HG03571 (cell line): ENCODE measurements around the gene GRK1.
"Not testable (repeated sequence)": the region's sequence is repeated elsewhere in the genome, so short reads cannot be mapped to it uniquely, and the experiment has no call there.

ENCODE experiments used
- ATAC-seq: cut with Tn5 transposase; IDR thresholded peaks from one replicate; pipeline ENCODE4 v1.9.1; 2021; ENCODE audit not compliant: unreplicated experiment

GRK1 gene

DNA sequence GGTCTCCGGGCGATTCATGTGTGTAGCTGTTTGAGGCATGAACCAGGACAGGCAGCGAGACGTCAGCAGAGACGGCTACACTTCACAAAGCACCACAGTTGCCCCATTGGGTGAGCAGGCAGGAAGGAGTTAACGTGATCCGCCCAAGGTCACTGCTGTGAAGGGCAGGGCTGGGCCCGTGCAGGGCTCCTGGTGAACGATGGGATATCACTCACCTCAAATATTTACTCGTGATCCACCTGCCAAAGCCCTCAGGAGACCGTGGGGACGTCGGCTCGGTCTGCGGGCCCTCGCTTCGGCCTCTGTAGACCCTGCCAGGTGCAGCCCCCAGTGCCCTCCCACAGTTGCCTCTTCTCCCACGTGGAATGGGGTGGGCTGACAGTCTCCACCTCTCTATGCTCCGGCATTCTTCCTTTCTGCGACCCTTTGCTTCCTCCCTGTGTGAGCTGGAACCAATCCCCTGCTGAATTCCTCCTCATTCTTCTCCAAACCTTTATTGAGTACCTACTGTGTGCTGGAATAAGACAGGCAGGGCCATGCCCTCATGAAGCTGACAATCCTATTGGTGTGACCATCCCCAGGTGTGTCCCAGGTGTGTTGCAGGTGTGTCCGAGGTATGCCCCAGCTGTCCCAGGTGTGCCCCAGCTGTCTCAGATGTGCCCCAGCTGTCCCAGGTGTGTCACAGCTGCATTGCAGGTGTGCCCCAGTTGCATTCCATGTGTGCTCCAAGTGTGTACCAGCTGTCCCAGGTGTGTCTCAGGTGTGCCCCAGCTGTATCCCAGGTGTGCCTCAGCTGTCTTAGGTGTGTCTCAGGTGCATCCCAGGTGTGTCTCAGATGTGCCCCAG, 2.0 kb upstream of the GRK1 start:
- no peak for ATAC-seq

DNA sequence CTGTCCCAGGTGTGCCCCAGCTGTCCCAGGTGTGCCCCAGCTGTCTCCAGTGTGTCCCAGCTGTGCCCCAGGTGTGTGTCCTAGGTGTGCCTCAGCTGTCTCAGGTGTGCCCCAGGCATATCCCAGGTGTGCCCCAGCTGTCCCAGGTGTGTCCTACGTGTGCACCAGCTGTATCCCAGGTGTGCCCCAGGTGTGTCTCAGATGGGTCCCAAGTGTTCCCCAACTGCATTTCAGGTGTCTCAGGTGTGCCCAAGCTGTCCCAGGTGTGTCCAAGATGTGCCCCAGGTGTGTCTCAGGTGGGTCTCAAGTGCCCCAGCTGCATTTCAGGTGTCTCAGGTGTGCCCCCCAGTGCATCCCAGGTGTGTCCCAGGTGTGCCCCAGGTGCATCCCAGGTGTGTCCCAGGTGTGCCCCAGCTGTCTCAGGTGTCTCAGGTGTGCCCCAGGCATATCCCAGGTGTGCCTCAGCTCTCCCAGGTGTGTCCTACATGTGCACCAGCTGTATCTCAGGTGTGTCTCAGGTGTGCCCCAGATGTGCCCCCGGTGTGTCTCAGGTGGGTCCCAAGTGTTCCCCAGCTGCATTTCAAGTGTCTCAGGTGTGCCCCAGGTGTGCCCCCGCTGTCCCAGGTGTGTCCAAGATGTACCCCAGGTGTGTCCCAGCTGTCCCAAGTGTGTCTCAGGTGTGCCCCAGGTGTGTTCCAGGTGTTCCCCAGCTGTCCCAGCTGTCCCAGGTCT, 1.3 kb upstream of the GRK1 start:
- ATAC-seq: no peak

DNA sequence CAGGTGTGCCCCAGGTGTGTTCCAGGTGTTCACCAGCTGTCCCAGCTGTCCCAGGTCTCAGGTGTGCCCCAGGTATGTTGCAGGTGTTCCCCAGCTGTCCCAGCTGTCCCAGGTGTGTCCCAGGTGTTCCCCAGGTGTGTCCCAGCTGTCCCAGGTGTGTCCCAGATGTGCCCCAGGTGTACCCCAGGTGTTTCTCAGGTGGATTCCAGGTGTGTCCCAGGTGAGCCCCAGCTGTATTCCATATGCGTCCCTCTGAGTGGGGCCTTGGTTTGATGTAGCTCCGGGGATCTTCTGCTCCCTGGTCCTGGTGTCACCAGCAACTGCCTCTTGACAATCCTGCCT, 719 bp upstream of the GRK1 start:
- no peak for ATAC-seq

- ATAC-seq: no peak
Measured at GRCh38 chr13:113667771-113668490, 912 bp downstream of the GRK1 start.

DNA sequence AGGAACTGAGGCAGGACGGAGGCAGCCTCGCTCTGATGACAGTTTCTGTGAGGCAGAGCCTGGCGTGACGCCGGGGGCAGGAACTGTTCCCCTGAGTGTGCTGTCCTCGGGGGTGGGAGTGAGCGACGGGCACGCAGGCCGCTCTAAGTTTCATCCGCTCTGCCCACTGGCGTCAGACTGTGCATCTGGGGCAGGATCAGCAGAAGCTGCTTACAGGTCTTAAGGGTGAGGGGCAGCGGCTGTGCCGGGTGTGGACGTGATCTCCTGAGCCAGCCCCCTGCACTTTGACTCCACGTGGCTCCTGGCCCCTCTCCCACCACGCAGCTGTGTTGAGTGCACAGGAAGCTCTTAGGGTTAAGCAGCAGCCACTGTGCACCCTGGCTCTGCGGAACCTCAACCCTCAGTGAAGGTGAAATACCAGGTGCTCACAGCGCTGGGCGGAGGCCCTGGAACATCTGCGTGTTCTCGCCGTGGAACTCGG, 1.5 kb downstream of the GRK1 start:
- ATAC-seq: no peak

GRCh38 chr13:113669231-113669754, 2.3 kb downstream of the GRK1 start:
- ATAC-seq: no peak

- ATAC-seq: no peak
Measured at GRCh38 chr13:113669755-113670341, 2.8 kb downstream of the GRK1 start.

DNA sequence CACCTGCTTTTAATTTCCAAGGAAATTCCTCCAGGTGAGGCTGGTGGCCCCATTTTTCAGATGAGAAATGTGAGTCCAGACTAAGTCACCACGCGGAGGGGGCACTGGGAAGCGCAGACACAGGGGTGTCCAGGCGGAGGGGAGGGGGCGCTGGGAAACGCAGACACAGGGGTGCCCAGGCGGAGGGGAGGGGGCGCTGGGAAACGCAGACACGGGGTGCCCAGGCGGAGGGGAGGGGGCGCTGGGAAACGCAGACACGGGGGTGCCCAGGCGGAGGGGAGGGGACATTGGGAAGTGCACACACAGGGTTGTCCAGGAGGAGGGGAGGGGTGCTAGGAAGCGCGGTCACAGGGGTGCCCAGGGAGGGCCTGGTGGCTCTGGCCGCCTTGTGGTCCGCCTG, 3.5 kb downstream of the GRK1 start:
- no peak for ATAC-seq

DNA sequence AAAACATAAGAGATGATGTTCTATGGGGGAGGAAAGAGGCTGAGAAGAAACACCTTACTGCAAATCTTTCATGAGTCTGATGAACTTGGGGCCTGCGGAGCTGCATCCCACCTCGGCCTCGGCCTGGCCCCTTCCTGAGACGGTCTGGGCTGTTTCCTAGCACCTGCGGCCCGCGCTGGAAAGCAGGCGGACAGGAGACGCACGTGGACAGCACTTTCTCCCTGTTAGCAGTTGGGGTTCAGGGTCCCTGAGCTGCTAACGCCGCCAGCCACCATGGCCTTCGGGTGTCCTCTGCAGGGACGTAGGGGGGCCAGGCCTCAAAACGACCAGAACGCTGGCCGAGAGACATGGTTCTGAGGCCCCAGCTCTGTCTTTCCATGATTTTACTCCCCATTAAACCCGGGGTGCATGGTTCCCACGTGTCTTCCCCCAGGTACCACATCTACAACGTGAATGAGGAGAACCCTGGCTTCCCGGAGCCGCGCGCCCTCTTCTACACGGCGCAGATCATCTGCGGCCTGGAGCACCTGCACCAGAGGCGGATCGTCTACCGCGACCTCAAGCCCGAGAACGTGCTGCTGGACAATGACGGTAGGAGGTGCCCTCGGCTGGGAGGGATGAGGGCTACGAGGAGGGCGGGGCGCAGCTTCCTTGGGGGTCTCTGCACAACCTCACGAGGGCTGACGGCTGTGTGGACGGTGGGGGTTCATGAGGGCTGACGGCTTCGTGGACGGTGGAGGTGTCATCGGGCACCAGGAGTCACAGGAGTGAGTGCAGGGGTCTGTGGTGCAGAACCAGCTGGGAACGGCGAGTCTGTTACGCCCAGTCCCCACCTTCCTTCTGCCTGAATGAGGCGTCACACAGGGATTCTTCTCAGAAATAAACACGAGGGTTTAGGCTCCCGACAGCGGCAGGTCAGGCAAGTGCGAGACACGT, 4.3 kb downstream of the GRK1 start:
- ATAC-seq: no peak

DNA sequence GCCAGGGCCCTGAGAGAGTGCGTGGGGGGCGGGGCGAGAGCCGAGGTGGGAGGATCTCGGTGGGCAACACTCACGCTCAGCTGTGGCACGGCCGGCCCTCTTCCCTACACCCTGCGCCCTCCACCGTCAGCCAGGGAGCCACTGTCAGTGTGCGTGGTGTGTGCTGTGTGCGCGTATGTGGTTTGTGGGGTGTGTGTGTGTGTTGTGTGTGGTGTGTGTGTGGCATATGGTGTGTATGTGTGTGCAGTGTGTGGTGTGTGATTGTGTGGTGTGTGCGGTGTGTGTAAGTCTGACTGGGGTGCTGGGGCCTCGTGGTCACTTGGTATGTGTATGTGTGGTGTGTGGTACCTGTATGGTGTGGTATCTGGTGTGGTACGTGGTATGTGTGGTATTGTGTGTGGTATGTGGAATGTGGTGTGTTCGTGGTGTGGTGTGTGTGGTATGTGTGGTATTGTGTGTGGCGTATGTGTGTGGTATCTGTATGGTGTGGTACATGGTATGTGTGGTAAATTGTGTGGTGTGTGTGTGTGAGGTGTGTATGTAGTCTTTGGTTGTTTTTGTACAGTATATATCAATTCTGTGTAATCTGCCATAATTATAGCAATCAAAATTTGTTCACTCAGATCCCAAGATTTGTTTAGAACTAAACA, 5.1 kb downstream of the GRK1 start:
- no peak for ATAC-seq

DNA sequence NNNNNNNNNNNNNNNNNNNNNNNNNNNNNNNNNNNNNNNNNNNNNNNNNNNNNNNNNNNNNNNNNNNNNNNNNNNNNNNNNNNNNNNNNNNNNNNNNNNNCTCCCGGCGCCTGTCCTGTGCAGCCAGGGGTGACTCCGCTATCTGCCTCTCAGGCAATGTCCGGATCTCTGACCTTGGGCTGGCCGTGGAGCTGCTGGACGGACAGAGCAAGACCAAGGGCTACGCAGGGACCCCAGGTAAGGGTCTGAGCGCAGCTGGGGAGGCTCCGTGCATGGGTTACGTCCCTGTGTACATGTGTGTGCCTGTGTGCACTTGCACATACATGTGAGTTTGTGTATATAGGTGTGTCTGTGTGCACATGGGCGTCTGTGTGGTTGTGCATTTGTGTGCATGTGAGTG, 55.9 kb downstream of the GRK1 start:
- no peak for ATAC-seq

DNA sequence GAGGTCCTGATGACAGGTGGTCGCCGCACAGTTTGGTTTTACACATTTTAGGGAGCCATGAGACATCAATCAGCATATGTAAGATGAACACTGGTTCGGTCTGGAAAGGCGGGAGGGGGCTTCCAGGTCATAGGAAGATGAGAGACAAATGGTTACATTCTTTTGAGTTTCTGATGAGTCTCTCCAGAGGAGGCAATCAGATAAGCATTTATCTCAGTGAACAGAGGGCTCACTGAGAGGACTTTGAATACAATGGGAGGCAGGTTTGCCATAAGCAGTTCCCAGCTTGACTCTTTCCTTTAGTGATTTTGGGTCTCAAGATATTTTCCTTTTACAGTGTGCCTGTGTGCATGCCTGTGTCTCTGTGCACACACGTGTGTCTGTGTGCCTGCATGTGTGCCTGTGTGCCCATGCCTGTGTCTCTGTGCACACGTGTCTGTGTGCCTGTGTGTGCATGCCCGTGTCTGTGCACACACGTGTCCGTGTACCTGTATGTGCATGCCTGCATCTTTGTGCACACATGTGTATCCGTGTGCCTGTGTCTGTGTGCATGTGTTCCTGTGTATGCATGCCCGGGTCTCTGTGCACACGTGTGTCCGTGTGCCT, 56.5 kb downstream of the GRK1 start:
- no peak for ATAC-seq

GRCh38 chr13:113724016-113724758, 57.2 kb downstream of the GRK1 start:
- no peak for ATAC-seq

DNA sequence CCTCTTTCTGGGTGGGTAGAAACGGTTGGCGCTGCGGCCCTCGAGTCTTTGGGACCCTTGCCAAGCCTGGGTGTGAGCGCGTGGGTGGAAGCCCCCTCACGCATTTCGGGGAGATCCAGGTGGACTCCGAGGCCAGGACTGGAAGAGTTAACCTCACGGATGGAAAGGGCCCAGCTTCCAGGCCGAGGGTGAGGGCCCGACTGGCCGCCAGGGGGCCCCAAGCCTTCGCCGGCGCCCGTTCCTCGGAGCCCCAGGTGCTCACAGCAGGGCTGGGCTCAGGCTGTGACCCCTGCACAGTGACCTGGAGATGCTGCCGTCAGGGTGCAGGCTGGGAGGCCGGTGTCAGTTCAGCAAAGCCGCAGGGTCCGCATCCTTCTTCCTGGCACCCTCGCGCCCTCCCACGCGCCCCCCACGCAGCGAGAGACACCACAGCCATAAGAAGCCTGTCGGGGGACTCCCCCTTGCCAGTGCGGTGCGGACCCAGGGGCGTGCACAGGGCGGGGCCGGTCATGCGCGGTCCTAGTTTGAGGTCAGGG, 57.8 kb downstream of the GRK1 start:
- peak; percentile 53 for ATAC-seq

DNA sequence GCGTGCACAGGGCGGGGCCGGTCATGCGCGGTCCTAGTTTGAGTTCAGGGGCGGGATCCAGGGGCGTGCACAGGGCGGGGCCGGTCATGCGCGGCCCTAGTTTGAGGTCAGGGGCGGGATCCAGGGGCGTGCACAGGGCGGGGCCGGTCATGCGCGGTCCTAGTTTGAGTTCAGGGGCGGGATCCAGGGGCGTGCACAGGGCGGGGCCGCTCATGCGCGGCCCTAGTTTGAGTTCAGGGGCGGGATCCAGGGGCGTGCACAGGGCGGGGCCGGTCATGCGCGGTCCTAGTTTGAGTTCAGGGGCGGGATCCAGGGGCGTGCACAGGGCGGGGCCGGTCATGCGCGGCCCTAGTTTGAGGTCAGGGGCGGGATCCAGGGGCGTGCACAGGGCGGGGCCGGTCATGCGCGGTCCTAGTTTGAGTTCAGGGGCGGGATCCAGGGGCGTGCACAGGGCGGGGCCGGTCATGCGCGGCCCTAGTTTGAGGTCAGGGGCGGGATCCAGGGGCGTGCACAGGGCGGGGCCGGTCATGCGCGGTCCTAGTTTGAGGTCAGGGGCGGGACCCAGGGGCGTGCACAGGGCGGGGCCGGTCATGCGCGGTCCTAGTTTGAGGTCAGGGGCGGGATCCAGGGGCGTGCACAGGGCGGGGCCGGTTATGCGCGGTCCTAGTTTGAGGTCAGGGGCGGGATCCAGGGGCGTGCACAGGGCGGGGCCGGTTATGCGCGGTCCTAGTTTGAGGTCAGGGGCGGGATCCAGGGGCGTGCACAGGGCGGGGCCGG, 58.5 kb downstream of the GRK1 start:
- not testable (repeated sequence) for ATAC-seq

DNA sequence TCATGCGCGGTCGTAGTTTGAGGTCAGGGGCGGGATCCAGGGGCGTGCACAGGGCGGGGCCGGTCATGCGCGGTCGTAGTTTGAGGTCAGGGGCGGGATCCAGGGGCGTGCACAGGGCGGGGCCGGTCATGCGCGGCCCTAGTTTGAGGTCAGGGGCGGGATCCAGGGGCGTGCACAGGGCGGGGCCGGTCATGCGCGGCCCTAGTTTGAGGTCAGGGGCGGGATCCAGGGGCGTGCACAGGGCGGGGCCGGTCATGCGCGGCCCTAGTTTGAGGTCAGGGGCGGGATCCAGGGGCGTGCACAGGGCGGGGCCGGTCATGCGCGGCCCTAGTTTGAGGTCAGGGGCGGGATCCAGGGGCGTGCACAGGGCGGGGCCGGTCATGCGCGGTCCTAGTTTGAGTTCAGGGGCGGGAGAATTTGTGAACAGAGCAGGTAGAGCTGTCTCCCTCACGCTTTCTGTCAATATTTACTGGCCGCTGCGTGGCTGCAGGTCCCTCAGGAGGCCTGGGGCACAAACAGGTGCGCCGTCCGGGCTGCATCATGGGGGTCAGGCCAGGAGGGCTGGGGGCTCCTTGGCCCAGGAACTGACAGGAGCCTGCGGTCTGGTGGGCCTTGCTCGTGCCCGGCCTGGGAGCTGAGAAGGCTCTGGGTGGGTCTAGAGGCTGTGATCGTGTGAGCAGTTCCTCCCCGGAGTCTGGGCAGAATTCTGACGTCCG, 59.2 kb downstream of the GRK1 start:
- not testable (repeated sequence) for ATAC-seq

DNA sequence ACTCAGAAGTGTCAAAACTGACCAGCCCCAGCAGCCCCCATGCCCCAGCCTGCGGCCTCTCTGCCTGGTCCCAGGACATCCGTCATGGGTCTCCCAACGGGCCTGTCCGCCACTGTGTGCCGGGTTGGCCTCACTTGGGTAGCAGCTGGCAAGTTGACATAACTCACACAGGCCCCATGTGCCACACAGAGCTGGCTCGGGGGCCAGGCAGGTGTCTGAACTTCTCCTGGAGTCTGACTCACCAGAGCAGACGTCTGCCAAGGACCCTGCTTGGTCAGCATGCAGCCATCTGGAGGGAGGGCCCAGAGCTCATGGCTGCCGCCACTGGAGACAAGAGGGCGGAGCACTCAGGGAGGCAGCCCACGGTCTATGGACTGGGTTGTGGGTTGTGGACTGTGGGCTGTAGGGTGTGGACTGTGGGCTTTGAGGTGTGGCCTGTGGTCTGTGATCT, 60.0 kb downstream of the GRK1 start:
- no peak for ATAC-seq
